Dermis blood vessel endothelial cell (primary cell): ENCODE results near the gene THSD4. TPM values are rescaled to one million over a fixed set of nuclear protein-coding genes. Genes with fewer than 3 reads are reported as not detected.
A peak's percentile ranks its signal among the peaks of the same experiment; 100 is the strongest.
"Not testable (repeated sequence)": the region's sequence is repeated elsewhere in the genome, so short reads cannot be mapped to it uniquely, and the experiment has no call there.

Experiments
- DNase-seq: peaks from one replicate; pipeline ENCODE4 v3.0.0; 2010
- total RNA-seq: library from RNA; depleted of rRNA; stranded (reverse); fragments of >200 nt; gene quantifications from 2 replicates; pipeline ENCODE4 v1.2.3, GENCODE V29; 2014

Gene THSD4
- total RNA-seq, 1 donor from 2014 or later, result 34.2 TPM

DNA sequence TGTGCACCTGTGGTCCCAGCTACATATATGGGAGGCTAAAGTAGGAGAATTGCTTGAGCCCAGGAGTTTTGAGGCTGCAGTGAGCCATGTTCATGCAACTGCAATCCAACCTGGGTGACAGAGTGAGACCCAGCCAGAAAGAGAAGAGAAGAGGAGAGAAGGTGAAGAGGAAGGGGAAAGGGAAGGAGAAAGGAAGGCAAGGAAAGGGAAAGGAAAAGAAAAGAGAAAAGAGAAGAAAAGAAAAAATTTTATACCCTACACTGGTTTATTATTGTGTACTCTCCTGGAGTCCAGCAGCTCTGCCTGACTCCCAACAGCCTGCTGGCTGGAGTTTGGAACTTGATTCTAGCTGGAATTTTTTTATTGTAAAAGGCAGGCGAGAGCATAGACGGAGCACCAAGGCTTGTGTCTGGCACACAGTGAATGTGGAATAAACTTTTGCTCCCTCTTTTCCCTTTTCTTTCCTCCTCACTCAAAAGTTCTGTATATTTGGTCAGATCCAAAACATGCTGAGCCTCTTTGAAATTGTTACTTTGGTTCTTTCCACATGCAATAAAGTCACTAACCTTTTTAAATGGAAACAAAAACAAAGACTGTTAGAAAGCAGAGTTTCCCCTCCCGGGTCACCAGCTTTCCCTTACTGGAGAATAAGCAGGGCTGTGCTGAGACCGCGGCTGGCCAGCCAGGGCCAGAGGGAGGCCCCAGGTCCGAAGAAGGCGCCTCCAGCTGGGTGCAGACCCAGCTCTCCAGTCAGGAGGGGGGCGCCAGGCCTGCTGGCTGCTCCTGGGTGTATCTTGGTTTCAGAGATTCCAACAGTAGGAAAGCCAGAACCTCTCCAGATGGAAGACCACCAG is 9.9 kb downstream of the THSD4 start:
- DNase-seq, result peak; percentile 12

DNA sequence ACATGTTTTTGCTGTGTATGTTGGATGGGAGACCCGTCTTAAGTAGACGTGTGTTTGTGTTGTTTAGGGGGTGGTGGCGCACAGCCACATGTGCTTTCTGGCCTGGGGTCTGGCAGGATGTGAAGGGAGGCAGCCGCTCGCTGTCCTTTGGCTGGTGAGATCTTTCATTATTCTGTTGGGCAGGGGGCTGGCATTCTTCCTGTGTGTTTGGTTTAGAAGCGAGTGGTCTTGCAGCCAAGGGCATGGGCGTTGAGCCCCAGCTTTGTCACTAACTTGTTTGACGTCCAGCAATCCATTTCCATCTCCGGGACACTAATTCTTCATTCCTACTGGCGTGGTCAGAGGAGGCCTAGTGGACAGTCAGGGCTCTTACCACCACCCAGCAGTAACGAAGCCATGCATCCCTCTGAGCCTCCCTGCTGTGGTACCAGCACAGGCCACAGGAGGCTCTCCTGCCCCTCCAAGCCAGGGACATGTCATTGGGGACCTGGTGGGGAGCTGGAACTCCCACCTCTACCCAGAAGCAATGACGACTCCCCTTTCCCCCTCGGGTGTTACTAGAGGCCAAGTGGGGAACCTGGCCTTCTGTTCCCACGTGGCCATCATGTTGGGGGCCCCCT is 10.7 kb downstream of the THSD4 start:
- DNase-seq, result peak; percentile 53

DNA sequence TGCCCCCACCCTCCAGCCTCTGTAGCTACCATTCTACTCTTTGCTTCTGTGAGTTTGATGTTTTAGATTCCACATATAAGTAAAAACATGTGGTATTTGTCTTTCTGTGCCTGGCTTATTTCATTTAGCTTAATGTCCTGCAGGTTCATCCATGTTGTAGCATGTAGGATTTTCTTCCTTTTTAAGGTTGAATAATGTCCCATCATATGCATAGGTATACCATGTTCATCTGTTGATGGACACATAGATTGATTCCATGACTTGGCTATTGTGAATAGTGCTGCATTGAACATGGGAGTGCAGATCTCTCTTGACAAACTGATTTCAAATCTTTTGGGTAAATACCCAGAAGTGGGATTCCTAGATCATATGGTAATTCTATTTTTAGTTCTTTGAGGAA is 11.8 kb downstream of the THSD4 start:
- no peak for DNase-seq

DNA sequence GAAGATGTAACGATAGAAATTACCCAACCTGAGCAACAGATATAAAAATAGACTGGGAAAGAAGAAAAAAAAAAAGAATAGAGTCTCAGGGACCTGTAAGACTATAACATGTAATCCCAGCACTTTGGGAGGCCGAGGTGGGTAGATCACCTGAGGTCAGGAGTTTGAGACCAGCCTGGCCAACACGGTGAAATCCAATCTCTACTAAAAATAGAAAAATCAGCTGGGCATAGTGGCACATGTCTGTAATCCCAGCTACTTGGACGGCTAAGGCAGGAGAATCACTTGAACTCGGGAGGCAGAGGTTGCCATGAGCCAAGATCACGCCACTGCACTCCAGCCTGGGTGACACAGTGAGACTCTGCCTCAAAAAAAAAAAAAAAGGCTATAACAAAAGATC is 12.9 kb downstream of the THSD4 start:
- not testable (repeated sequence) for DNase-seq

DNA sequence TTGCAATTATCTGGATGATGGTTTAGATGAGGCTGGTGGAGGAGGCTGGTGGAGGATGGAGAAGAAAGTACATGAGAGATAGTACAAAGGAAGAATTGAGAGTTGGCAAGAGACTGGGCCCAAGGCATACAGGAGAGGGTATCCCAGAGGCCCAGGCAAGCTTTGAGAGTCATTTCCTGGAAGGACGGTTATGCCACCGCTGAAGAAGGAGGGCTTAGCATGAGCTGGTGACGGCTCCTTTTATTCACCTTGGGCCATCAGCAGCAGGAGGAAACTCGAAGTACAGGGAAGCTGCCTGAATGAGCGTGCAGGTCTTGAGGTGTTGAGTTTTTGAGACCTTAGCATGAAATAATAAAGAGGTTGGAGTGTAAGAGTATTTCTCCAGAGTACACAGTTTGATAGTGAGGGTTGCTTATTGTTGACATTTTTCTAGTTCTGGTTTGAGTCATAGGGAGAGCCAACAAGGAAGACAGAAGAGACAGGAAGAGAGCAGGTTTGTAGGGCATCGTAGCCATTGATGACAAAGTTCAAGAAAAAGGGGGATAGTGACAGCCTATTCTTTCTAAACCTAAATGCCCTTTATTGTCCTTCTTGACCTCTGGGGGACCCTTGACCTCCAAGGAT is 13.8 kb downstream of the THSD4 start:
- peak; percentile 24 for DNase-seq

DNA sequence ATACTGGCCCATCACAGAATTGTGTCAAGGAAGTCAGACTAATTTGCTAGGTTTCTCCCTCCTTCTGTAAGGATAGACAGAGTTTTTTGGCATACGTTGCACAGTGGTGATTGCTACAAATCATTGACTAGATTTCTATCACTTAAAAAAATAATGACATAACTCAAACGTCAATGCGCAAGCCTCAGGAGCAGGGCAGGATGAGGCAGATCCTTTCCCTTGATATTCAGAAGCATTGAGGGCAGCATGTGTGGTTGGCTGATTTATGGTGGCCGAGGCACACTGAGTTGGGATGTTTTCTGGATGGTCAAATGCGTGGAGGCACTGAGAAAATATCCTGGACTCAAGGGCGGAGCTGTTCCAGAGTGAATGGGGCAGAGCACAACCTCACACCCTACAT is 14.4 kb downstream of the THSD4 start:
- DNase-seq, result peak; percentile 41

DNA sequence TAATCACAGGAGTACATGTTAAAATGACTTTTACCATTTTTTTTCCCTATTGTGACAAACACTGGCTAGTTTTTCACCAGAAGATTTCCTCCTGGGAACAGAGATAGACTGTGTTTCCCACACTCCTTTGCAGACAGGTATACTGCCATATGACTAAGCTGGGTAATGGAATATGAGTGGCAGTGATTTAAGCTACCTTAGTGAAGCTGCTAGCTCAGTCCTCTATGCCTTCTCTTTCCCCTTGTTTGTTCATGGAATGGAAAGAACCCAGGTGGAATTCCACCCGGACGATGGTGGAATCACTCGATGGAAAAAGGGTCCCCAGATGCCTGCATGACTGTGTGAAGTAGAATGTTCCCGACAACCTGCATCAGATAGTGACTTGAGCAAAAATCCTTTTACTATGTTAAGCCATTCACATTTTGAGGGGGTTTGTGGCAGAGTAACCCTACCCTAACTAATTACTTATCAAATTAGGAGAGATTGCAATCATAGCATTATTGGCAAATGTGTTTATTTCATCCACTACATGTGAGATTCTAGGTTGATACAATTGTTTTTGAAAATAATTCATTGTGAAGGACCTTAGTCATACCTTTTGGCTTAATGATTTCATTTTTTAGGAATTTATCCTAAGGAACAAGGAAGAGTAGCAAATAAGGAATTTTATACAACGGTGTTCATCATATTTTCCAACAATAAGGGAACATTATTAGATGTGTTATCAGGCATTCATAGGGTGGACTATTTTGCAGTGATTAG is 16.5 kb downstream of the THSD4 start:
- DNase-seq, result peak; percentile 62

DNA sequence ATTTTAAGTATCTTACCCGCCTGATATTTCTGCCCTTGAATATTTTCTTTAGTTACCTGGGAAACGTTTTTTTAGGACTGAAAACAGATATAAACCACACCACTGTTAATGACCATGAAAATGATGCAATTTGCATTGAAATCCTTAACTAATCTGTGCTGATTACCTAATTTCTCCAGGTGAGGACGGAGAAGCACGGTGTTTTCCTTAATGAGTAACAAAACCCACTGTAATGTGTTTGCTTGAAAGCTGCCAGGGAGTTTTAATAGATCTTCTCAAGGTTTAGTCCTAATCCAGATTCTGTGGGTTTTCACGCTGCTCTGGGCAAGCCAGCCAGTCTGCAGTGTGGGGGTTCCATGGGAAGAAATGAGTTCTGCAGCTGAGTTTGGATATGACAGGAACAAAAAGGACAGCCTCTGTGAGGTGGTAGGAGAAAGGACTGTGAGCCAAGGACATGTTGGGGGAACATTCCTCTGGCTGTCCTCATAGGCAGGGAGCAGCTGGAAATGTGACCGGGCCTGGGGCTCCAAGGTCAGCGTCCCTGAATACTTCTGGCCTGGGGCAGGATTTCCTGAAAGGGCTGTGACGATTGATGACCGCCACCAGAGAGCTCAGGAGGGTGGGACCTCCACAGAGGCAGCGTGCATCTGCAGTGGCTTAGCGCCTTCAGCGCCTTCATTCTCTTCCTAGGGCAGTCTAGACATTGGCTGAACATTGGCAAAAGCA is 18.6 kb downstream of the THSD4 start:
- peak; percentile 63 for DNase-seq

DNA sequence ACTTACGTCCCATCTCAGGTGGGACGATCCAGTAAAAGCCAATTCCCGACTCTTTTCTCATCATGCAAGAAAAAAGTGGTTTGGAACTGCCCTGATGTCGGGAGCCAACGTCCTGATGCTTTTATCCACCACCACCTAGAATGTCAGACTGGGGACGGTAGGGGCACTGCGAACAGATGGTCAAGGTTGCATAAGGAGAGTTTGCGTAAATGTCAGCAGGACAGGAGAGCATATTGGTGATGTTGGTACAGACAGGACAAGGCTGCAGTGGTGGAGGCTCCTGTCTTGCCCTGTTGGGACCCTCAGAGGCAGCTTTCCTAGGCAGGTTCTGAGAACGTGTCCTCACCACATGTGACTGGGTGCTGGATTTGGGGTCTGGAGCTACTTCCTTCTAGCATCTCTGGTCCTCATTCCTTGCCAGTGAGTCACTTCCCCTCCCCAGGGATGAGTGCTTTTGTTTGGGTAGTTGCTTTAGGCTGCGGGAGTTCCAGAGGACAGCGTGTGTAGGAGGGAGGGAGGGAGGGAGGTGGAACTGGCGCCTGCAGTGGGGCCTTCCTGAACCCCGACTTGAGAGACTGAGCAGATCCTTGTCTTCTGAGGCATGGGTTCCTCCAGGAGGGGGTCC is 21.0 kb downstream of the THSD4 start:
- peak; percentile 87 for DNase-seq

DNA sequence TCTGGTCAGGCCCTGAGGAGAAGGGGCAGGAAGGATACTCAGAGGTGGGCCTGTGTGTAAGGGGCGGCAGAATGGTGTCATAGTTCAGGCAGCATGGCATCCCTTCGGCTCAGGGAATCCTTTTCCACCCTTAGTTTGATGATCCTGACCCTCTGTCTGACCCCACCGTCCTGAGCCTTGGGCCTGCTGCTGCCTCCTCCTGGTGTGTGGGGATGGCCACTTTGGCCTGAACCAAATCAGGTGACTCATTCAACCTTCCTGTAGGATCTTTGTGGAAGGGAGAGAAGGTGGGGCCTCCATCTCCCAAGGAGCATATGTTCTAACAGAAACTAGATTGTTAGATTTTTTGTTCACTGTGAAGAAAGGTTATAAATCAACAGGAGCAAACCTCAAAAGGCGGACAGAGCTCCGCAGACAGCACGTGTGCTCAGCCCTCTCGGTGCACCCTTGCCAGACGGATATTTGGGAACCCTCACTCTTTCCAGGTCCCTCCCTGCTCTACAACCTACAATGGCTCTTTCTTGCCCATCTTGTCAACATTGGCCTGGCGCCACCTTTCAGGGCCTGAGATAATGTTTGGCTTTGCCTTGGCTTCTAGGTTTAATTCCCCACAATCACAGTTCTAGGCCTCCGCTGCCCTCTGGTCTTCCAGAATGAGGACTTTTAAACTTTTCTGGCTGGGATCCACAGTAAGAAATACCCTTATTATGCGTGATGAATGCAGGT is 21.7 kb downstream of the THSD4 start:
- peak; percentile 57 for DNase-seq

DNA sequence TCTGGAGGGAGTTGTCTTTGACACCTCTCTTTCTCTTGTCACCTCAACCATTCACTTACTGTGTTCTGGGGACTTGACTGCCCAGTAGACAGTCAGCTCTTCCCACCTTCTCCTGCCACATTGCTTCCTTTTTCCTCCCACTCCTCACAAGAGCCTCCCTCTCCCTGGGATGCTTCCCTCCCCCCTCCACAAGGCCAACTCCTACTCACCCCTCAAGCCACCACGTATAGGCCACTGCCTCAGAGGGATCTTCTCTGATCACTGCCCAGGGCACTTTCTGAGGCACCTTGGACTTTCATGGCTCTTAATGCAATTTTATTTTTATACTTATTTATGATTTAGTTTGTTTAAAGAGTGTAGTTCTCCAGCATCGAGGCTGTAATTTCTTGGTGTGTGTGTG is 23.2 kb downstream of the THSD4 start:
- no peak for DNase-seq

DNA sequence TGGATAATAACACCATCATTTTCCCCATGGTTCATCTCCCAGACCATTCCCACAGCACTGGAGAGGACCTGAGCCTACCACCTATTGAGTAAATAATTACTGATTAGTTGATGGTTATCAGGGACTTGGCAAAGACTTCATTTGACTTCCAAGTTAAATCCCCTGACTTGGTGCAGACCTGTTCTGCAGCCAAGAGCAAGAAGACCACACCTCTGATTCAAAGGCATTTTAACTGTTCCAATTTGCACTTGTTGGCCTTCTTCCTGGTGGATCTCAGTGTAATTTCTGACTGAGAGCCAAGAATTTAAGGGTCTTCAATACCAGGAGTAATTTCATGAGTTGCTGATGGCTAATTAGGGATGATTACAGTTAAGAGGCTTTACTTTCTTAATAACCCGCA is 24.0 kb downstream of the THSD4 start:
- DNase-seq, result no peak

DNA sequence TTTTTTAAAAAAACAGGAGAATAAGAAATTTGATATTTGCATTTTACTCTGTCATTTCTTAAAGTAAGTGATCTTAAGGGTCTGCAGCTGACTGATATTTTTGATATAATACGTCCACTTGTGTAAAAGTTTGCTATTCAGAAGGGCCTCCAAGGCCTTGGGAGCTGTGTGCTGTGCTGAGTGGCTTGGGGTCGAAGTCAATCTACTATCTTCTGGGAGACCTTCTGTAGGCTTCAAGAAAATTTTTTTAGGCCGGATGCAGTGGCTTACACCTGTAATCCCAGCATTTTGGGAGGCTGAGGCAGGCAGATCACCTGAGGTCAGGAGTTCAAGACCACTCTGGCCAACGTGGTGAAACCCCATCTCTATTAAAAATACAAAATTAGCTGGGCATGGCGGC is 26.3 kb downstream of the THSD4 start:
- DNase-seq, result no peak

DNA sequence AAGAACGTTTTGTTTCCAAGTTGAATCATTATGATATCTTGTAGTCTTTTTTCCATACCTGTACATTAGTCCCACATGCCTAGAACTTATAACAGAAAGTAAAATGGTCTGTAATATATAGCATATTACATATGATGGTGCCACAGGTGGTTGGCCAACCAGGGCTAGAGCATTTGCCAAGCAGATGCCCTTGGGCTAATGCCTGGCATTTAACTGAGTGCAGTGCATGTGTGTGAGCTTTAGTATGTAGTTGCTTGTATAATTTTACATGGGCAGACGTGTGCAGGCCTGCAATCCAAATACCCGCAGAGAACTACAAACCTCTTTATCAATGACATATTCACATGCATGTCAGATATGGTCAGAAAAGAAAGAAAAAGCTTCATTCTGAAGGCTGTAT is 27.5 kb downstream of the THSD4 start:
- no peak for DNase-seq

DNA sequence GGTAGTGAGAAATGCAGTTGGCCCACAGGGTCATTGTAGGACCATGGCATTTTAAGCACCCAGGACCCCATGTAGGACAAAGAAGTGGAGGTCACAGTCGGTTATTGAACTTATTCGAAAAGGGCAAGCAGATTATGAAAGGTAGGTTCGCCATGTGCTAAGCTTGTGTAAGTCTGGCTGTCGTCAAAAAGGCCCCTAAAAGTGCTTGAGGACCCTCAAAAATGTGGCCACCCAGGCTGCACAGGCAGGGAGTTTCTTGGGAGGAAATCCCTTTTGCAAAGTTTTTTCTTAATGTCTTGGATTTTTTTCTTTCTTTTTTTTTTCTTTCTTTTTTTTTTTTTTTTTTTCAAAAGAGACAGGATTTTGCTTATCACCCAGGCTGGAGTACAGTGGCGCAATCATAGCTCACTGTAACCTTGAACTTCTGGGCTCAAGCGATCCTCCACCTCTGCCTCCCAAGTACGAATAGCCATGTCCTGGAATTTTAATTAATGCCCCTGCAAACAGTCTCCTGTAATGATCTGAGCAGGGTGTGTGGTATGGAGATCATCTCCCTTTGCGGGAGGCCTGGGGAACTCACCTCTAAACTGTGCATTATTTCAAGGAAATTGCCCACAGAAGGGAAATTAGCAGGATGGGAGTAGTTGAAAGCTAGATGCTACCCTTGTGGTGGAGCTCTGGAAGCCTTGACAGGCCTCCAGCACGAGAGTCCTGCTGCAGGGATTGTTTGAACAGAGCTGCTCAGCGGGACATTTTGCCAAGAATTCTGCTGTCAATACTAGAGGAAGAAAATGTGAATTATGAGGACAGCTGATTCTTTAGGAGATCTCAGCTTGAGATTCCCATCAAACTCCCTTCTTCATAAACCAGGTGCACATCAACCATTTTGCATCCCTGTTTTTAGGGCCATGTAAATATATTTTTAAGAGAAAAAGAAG is 28.4 kb downstream of the THSD4 start:
- DNase-seq, result no peak

DNA sequence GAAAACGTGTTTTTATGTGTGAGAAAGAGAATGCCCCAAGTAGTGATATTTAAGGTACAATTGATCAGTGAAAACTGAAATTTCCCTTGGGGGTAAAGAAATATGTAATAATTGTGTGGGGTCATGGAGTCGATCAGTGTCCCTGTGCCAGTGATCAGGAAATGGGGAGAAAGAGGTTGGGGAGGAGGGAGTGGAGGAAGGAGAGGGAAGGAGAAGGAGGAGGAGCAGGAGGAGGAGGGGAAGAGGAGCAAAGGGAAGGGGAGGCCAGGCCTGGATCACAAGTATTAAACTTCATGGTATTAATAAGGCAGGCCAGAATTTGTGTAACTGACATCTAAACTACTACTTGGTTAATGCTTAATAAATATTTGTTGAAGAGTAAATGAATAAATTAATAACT is 30.4 kb downstream of the THSD4 start:
- no peak for DNase-seq

DNA sequence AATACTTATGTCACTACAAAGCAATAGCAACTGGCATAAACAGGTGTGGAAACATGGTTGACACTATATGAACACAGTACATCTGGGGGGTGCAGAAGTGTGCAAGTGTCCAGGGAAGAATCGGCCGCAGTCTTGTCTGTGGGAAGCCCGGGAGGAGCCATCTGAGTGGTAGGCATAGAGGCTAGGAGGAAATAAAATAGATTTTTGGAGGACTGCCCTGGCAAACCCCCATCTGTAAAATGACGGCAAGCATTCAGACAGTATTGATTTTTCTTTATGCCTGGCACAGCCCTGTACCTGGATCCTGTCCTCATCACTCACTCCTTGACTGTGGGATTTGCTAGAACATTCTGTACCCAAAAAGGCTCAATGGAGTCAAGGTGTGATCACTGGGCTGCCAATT is 31.3 kb downstream of the THSD4 start:
- no peak for DNase-seq

DNA sequence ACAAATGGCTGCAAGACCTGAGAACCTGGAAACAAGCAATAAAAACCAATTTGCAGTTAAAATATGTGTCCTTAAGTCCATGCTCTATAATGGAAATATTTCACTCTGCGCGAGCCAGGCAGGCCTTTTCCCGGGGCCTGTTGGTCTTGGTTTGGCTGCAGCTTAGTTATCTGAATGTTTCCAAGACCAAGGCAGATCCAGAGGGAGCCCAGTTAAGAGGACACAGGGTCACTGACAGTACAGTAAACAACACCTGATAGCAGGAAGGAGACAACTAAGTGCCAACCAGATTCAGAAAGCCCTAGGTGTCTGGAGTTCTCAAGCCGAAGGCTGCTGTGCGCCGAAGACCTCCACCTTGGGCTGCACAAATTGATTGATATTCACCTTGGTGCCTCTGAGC is 32.8 kb downstream of the THSD4 start:
- DNase-seq, result no peak

DNA sequence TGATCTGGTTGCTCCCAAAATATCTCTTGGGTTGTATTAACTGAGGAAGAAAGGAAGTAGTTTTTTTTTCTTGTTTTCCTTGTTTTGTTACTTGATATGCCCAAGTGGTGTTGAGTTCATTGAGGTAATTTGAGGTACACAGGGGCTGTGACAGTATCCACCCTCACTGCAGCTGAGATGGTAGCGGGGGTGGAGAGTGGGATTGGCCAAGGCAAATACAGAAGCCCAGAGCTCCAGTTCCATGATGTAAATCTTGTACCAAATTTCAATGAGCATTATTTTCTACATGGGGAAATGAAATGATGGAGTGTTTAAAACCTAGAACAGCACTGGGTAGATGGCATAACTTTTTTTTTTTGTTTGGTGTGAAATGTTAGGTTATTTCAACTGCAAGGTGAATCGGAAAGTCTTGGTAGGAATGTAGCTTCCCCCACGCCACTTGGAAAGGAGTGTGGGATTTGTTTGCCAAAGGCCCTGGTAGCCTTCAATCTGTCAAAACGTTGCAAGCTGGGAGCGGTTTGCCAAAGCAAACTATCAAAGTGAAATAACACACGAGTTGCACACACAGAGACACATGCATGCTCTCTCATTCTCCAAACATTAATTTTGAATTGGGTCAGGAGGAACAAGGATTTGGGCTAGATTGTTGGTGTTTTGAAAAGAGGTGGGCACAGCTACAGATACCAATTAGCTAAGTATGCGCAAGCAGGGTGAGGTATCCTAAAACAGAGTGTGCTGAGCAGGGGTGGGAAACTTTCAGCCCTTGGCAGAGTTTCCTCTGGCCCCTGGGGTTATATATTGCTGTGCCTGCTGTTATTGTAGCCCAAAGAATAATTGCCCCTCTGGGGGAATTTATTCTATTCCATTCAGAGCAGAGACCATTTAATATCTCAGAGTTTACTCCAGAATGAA is 34.6 kb downstream of the THSD4 start:
- DNase-seq, result no peak
